ENCODE data around the gene ARHGAP44.

The ARHGAP44 gene

GRCh38 chr17:12998874-12999273 lies 209.6 kb downstream of the ARHGAP44 start:
- ATAC-seq, result no peak
- no peak overlapping the region for H3K27ac Mint-ChIP-seq
- peaks cover 51% of the 10 kb centered on the region for H3K36me3 Mint-ChIP-seq
- H3K4me1 Mint-ChIP-seq, result peaks cover 4% of the 10 kb centered on the region
- no peaks in the 10 kb centered on the region for H3K27me3 Mint-ChIP-seq
- no peaks in the 10 kb centered on the region for H3K9me3 Mint-ChIP-seq
- H3K4me3 Mint-ChIP-seq, result no peak overlapping the region

DNA sequence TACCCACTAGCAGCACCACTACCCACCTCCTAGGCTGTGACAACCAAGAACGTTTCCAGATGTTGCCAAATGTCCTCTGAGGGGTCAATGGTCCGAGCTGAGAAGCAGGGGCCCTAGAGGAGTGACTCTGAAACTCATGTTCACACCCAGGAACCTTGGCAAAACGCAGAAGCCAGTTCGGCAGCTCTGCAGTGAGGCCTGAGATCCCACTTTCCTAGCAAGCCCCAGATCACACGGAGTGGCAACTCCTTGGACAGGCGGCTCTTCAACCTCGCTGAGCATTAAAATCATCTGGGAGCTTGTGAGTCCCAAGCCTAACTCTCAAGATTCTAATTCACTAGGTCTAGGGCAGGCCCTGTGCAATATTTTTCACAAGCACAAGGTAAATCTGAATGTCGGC lies 211.3 kb downstream of the ARHGAP44 start:
- no peak for ATAC-seq
- H3K27me3 Mint-ChIP-seq, result no peaks in the 10 kb centered on the region
- H3K4me3 Mint-ChIP-seq, result no peak overlapping the region
- H3K36me3 Mint-ChIP-seq, result peaks cover 51% of the 10 kb centered on the region
- peaks cover 6% of the 10 kb centered on the region for H3K4me1 Mint-ChIP-seq
- H3K9me3 Mint-ChIP-seq, result no peaks in the 10 kb centered on the region
- H3K27ac Mint-ChIP-seq, result no peak overlapping the region

- H3K9me3 Mint-ChIP-seq, result no peaks in the 10 kb centered on the region
- H3K36me3 Mint-ChIP-seq, result peaks cover 43% of the 10 kb centered on the region
- peaks cover 6% of the 10 kb centered on the region for H3K4me1 Mint-ChIP-seq
- H3K4me3 Mint-ChIP-seq, result no peak overlapping the region
- H3K27me3 Mint-ChIP-seq, result no peaks in the 10 kb centered on the region
- ATAC-seq, result no peak
- H3K27ac Mint-ChIP-seq, result no peak overlapping the region
These were observed 212.8 kb downstream of the ARHGAP44 start for GRCh38 chr17:13001991-13002615.

- Mint-ChIP-seq H3K9me3 (no peaks in the 10 kb centered on the region), H3K27me3 (no peaks in the 10 kb centered on the region), H3K27ac (no peak overlapping the region), H3K36me3 (peaks cover 38% of the 10 kb centered on the region), H3K4me3 (no peak overlapping the region), H3K4me1 (peaks cover 6% of the 10 kb centered on the region)
- ATAC-seq, result peak; percentile 51
These were observed 213.6 kb downstream of the ARHGAP44 start for GRCh38 chr17:13002761-13003453.

- peak; percentile 39 for ATAC-seq
- Mint-ChIP-seq H3K4me1 (peaks cover 6% of the 10 kb centered on the region), H3K27ac (peak overlapping the region; percentile 17), H3K36me3 (peaks cover 40% of the 10 kb centered on the region), H3K4me3 (no peak overlapping the region), H3K27me3 (no peaks in the 10 kb centered on the region), H3K9me3 (no peaks in the 10 kb centered on the region)
These were observed 214.2 kb downstream of the ARHGAP44 start for GRCh38 chr17:13003454-13003851.

GRCh38 chr17:13003927-13004326 lies 214.6 kb downstream of the ARHGAP44 start:
- Mint-ChIP-seq H3K27me3 (no peaks in the 10 kb centered on the region), H3K36me3 (peaks cover 40% of the 10 kb centered on the region), H3K27ac (peak overlapping the region; percentile 17), H3K4me3 (no peak overlapping the region), H3K9me3 (no peaks in the 10 kb centered on the region), H3K4me1 (peaks cover 6% of the 10 kb centered on the region)
- no peak for ATAC-seq

DNA sequence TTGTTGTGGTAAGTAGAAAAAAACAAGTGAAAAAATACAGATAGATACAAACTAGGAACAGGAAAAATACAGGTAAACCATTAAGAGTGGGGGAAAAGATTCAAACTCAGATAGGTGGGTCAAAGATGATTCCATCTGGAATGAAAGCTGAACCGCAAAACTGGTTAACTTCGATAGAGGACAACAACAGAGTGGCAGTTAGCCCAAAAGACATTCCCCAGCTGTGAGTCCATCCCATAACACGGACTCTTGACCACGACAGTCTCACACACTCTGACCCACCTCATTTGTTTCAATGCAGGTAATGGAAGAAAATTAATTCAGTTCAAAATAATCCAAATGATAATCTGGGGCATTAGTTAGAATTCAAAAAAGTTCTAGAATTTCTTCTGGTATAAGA lies 215.0 kb downstream of the ARHGAP44 start:
- Mint-ChIP-seq H3K27me3 (no peaks in the 10 kb centered on the region), H3K4me3 (no peak overlapping the region), H3K4me1 (peaks cover 6% of the 10 kb centered on the region), H3K36me3 (peaks cover 36% of the 10 kb centered on the region), H3K9me3 (no peaks in the 10 kb centered on the region), H3K27ac (peak overlapping the region; percentile 17)
- ATAC-seq, result no peak

- Mint-ChIP-seq H3K36me3 (peaks cover 46% of the 10 kb centered on the region), H3K4me1 (peaks cover 6% of the 10 kb centered on the region), H3K27ac (no peak overlapping the region), H3K9me3 (no peaks in the 10 kb centered on the region), H3K4me3 (no peak overlapping the region), H3K27me3 (no peaks in the 10 kb centered on the region)
- no peak for ATAC-seq
These were observed 216.2 kb downstream of the ARHGAP44 start for GRCh38 chr17:13005530-13005929.

GRCh38 chr17:13008461-13008860 lies 219.2 kb downstream of the ARHGAP44 start:
- no peaks in the 10 kb centered on the region for H3K27me3 Mint-ChIP-seq
- peaks cover 6% of the 10 kb centered on the region for H3K4me1 Mint-ChIP-seq
- H3K36me3 Mint-ChIP-seq, result peaks cover 67% of the 10 kb centered on the region
- H3K4me3 Mint-ChIP-seq, result no peak overlapping the region
- no peak overlapping the region for H3K27ac Mint-ChIP-seq
- H3K9me3 Mint-ChIP-seq, result no peaks in the 10 kb centered on the region
- no peak for ATAC-seq

DNA sequence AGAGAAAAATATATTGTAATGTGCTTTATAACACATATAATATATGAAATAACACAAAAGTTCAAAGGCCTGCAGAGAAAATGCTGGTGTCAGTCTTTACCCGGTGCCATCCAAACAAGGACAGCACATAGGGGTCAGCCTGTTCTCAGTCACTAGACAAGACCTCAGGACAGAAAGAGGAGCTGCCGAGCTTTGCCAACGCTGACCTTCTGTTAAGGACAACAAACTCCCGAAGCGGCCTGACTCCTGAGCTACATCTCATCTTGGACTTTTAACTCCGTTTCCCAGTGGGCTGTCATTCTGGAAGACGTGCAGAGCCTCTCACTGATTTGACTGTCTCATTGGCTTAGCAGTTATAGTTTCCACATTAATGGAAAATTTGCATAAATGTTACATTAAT lies 221.7 kb downstream of the ARHGAP44 start:
- Mint-ChIP-seq H3K27ac (no peak overlapping the region), H3K36me3 (peaks cover 59% of the 10 kb centered on the region)

DNA sequence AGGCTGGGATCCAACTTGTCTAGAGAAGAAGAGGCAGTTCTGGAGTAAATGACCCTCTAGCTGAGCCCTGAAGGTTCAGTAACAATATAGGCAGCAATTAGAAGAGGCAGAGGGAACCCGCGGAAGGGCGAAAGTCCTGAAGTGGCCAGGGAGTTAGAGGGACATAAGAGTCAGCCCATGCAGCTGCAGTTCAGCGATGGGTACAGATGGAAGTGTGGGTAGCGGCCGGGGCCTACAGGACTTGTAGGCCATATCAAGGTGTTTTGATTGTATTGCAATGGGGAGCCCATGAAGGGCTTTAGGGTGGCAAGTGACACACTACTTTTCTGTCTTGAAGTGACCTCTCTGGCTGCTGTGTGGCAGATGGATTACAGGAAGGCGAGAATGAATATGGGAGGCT lies 225.5 kb downstream of the ARHGAP44 start:
- H3K9me3 Mint-ChIP-seq, result no peaks in the 10 kb centered on the region
- ATAC-seq, result no peak
- no peak overlapping the region for H3K4me3 Mint-ChIP-seq

More for the DNA sequence above, 221.7 kb downstream of the ARHGAP44 start:
- Mint-ChIP-seq H3K4me3 (no peak overlapping the region), H3K27me3 (no peaks in the 10 kb centered on the region), H3K4me1 (peaks cover 15% of the 10 kb centered on the region), H3K9me3 (no peaks in the 10 kb centered on the region)
- ATAC-seq, result no peak

DNA sequence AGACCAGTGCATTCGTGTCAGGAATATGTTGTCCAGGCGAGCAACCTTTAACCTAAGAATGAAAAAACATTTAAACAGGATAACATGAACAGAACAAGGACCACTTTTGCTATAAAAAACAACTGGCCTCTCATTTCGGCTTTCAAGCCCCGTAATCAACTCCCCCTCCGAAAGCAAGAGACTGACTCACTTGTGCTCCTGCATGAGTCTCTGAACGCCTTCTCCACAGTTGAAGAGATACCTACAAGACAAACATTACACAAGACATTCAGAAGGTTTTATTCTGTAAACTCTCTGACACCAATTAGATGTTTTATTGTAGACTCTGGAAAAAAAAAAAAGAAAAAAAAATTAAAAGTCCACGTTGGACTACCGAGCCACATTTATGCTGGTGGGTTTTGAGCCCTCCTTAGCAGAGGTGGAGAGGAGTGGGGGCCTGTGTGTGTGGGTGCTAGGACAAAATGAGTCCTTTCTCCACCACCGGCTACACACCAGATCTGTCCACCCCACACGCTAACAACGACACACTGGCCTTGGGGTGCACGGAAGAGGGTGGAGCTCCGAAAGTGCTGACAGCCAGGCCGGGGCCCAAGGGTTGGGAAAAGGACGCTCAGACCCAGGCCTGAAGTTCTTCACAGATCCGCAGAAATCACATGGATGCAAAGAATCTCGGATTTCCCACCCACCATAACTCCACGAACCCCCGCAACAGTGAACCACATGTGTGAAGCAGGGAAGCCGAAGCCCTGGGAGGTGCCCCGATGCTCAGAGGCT lies 227.8 kb downstream of the ARHGAP44 start:
- H3K27ac Mint-ChIP-seq, result peak overlapping the region; percentile 89

More for the DNA sequence above, 225.5 kb downstream of the ARHGAP44 start:
- Mint-ChIP-seq H3K27ac (no peak overlapping the region), H3K4me1 (peaks cover 37% of the 10 kb centered on the region), H3K27me3 (no peaks in the 10 kb centered on the region), H3K36me3 (peaks cover 47% of the 10 kb centered on the region)

DNA sequence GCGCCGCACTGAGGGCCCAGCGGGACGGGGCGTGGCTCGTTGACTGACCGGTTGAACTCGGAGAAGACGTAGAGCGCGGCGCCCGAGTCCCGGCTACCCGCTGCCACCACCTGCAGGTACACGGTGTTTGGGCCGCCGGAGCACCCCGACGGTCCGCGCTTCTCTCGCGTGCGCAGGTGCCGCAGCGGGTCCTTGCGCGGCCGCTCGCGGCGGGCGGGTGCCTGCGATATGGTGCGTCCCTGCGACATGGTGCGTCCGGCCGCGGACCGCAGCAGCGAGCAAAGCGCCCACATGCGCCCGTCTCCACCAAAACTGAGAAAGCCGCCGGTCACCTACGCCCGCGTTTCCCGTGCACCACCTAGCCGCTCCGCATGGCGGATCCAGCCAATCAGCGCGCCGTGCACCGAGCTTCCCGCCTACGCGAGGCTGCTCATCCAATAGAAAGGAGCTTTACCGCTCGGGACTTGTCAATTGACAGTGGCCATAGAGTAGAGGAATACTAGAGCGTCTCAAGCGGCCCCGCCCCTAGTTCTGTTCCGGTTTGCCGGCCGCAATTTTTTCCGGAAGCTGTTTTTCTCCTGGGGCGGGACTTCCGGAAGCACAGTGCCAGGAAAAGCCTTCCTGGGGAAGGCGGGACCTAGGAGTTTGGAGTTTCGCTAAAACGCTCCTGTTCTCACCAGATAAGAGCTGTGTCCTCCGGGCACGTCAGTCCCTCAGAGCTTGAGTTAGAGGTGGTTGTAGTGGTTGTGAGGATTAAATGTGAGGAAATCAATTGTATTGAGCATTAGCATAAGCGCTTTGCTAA lies 228.6 kb downstream of the ARHGAP44 start, which contains the start of gene ELAC2:
Gene ELAC2, minus strand, starts transcription at position 373 of the 805 bp plus-strand sequence. Its CDS starts 80 bp downstream, at position 293.
- ATAC-seq, result peak; percentile 99
- peak within 1 kb of the TSS; percentile 89 for H3K27ac Mint-ChIP-seq
- H3K27me3 Mint-ChIP-seq, result no peaks in the 10 kb centered on the region
- no peaks in the 10 kb centered on the region for H3K9me3 Mint-ChIP-seq
- peaks cover 24% of the 10 kb centered on the region for H3K36me3 Mint-ChIP-seq
- H3K4me1 Mint-ChIP-seq, result peaks cover 37% of the 10 kb centered on the region
- H3K4me3 Mint-ChIP-seq, result peak within 1 kb of the TSS; percentile 97

More for the DNA sequence above, 227.8 kb downstream of the ARHGAP44 start:
- Mint-ChIP-seq H3K9me3 (no peaks in the 10 kb centered on the region), H3K36me3 (peaks cover 31% of the 10 kb centered on the region), H3K27me3 (no peaks in the 10 kb centered on the region), H3K4me1 (peaks cover 37% of the 10 kb centered on the region), H3K4me3 (peak overlapping the region; percentile 97)
- ATAC-seq, result peak; percentile 35

DNA sequence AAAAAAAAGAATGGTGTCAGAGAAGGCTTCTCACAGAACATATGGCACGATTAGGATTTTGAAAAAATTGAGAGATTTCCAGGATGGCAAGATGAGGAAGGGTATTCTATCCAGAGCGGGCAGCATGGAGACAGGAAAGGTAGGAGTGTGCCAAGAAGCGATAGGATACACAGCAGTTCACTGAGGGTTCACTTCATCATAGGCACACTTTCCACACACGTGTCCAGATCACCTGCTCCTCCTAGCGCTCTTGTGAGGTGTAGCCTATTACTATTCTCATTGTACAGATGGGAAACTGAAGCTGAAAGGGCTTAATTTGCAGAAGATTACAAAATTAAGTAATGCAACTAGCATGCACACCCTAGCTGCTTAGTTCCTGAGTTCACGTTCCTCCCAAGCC lies 234.7 kb downstream of the ARHGAP44 start:
- peaks cover 22% of the 10 kb centered on the region for H3K4me1 Mint-ChIP-seq
- H3K4me3 Mint-ChIP-seq, result no peak overlapping the region
- no peaks in the 10 kb centered on the region for H3K9me3 Mint-ChIP-seq
- no peaks in the 10 kb centered on the region for H3K36me3 Mint-ChIP-seq
- H3K27me3 Mint-ChIP-seq, result peaks cover 17% of the 10 kb centered on the region
- no peak overlapping the region for H3K27ac Mint-ChIP-seq
- ATAC-seq, result no peak
